H1 (cell line): ENCODE measurements around the gene CUTC.

Source experiments
- BACH1 ChIP-seq: IDR thresholded peaks from 2 replicates; pipeline ENCODE4 v1.6.1; 2012; ENCODE audit warnings: low read length, improper control_type of control experiment
- CREB1 ChIP-seq: IDR thresholded peaks from 2 replicates; pipeline ENCODE4 v1.6.1; 2012; ENCODE audit warnings: inconsistent platforms
- EGR1 ChIP-seq: IDR thresholded peaks from 2 replicates; pipeline ENCODE4 v1.6.1; 2011; ENCODE audit warnings: low read depth, low read length, borderline replicate concordance
- EP300 ChIP-seq, 2 experiments: IDR thresholded peaks; 1 replicate in 1 of 2; 2 replicates in 1 of 2; pipeline ENCODE4 v1.6.1; 2011 to 2012; ENCODE audit warnings: low read depth in 2 of 2, low read length in 2 of 2, mild to moderate bottlenecking in 2 of 2, borderline replicate concordance in 1 of 2, inconsistent platforms in 1 of 2, moderate library complexity in 1 of 2
- HDAC2 ChIP-seq, 2 experiments: fragments of 300-600 bp in 1 of 2; sonication (generic) in 1 of 2; IDR thresholded peaks; 2 replicates each; pipeline ENCODE4 v1.6.1; 2011 to 2012; ENCODE audit warnings: low read depth in 2 of 2, low read length in 2 of 2, mild to moderate bottlenecking in 2 of 2, moderate library complexity in 2 of 2, borderline replicate concordance in 1 of 2, inconsistent platforms in 1 of 2
- JUND ChIP-seq: IDR thresholded peaks from 2 replicates; pipeline ENCODE4 v1.6.1; 2011; ENCODE audit warnings: mild to moderate bottlenecking, improper control_type of control experiment, low read length
- POLR2A ChIP-seq, 2 experiments: IDR thresholded peaks; 1 replicate in 1 of 2; 2 replicates in 1 of 2; pipeline ENCODE4 v1.6.1; 2011; ENCODE audit warnings: low read depth in 2 of 2, low read length in 2 of 2, mild to moderate bottlenecking in 2 of 2; ENCODE audit errors: control extremely low read depth in 1 of 2
- POLR2AphosphoS5 ChIP-seq: IDR thresholded peaks from 2 replicates; pipeline ENCODE4 v1.6.1; 2011; ENCODE audit warnings: low read depth, low read length
- SP2 ChIP-seq: IDR thresholded peaks from 2 replicates; pipeline ENCODE4 v1.6.1; 2012; ENCODE audit warnings: mild to moderate bottlenecking, low read length, inconsistent platforms
- ZNF274 ChIP-seq: IDR thresholded peaks from 2 replicates; pipeline ENCODE4 v1.7.0; 2012; ENCODE audit warnings: low read length, borderline replicate concordance; ENCODE audit errors: extremely low read depth
- TF ChIP-seq, protein P1 (sequence below), 3 experiments: IDR thresholded peaks; 1 replicate in 2 of 3; 2 replicates in 1 of 3; pipeline versions ENCODE4 v1.5.1 to v1.6.1; 2011; ENCODE audit warnings: low read length in 3 of 3, mild to moderate bottlenecking in 3 of 3, inconsistent platforms in 2 of 3, low read depth in 1 of 3, moderate library complexity in 1 of 3; ENCODE audit not compliant: insufficient read depth in 1 of 3; ENCODE audit errors: control extremely low read depth in 1 of 3

DNA sequence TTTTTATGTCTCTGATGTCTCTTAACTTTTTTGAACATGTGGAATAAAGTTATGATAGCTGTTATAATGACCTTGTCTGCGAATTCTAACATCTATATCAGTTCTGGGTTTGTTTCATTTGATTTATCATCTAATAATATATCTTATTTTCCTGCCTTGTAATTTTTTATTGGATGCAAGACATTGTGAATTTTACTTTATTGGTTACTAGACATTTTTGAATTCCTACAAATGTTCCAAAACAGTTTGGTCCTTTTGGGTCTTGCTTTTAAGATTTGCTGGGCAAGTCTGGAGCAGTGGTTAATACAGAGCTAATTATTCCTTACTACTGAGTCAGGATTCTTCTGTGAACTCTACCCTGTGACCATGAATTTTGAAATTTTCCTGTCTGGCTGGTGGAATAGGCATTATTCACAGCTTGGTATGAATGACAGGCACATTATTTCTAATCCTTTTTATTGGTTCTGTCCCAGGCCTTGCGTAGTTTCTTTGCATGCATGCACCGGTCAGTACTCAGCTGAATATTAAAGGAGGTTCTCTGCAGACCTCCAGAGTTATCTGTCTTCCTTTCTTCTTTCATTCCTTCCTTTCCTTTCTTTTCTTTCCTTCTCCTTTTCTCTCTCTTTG is 9.0 kb downstream of the CUTC start:
- TF ChIP-seq, protein P1, sequence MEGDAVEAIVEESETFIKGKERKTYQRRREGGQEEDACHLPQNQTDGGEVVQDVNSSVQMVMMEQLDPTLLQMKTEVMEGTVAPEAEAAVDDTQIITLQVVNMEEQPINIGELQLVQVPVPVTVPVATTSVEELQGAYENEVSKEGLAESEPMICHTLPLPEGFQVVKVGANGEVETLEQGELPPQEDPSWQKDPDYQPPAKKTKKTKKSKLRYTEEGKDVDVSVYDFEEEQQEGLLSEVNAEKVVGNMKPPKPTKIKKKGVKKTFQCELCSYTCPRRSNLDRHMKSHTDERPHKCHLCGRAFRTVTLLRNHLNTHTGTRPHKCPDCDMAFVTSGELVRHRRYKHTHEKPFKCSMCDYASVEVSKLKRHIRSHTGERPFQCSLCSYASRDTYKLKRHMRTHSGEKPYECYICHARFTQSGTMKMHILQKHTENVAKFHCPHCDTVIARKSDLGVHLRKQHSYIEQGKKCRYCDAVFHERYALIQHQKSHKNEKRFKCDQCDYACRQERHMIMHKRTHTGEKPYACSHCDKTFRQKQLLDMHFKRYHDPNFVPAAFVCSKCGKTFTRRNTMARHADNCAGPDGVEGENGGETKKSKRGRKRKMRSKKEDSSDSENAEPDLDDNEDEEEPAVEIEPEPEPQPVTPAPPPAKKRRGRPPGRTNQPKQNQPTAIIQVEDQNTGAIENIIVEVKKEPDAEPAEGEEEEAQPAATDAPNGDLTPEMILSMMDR (IDR thresholded peaks at IDR 0.05; ENCODE audit: control extremely low read depth in 1 of 3, insufficient read depth in 1 of 3, low read depth in 1 of 3, low read length in 3 of 3): no peak
- TF ChIP-seq EP300 (IDR thresholded peaks at IDR 0.05; ENCODE audit: borderline replicate concordance in 1 of 2, low read depth in 2 of 2, low read length in 2 of 2): no peak
- no peak for TF ChIP-seq JUND
- TF ChIP-seq POLR2A (IDR thresholded peaks at IDR 0.05; ENCODE audit: control extremely low read depth in 1 of 2, low read depth in 2 of 2, low read length in 2 of 2): no peak
- TF ChIP-seq HDAC2 (IDR thresholded peaks at IDR 0.05; ENCODE audit: borderline replicate concordance in 1 of 2, low read depth in 2 of 2, low read length in 2 of 2): no peak
- no peak for TF ChIP-seq EGR1
- no peak for TF ChIP-seq POLR2AphosphoS5
- TF ChIP-seq BACH1: no peak
- TF ChIP-seq SP2: no peak
- no peak for TF ChIP-seq ZNF274
- no peak for TF ChIP-seq CREB1
